NCI-H524 treated with DMSO at 0.1 percent for 48 hours (cell line): ENCODE results near the gene ITGAD.
"Not testable (repeated sequence)": the region's sequence is repeated elsewhere in the genome, so short reads cannot be mapped to it uniquely, and the experiment has no call there.

ENCODE experiments used
- DNase-seq: peaks from one replicate; lab custom pipeline; 2025; lab: John Stamatoyannopoulos, UW

ITGAD gene

DNA sequence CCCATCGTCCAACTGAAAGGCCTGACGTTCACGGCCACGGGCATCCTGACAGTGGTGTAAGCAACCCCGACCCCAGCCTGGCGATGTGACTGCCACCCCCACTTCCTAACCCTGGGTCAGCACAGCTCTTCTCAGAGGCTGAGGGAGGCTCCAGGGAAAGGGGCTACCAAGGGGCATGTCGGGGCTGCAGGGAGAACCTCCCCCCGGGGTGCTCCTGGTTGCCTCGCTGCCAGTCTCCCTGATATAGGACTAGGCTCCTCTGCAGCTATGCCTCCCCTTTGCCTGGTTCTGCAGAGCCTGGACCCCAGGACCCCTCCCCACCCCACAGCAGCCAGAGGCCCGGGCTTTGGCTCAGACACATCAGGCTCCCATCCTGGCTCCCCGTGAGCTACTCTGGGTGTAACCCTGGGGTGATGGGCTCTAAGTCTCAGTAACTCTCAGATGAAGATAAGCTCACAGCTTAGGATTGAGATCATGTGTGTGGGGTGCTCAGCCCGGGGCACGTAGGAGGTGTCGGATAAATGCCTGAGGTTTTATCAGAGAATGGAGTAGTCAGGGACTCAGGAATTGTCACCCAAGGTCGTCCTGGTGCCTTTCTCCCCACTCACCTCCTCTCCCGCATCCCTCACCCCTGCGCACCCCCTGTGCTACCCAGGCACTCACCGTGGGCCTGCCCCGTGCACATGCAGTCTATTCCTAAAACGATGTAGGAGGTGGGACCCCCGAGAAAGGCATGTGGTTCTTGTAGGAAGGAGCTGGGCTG lies 10.6 kb downstream of the ITGAD start:
- no peak for DNase-seq

- DNase-seq, result no peak
Measured at GRCh38 chr16:31404353-31405064, 11.4 kb downstream of the ITGAD start.

DNA sequence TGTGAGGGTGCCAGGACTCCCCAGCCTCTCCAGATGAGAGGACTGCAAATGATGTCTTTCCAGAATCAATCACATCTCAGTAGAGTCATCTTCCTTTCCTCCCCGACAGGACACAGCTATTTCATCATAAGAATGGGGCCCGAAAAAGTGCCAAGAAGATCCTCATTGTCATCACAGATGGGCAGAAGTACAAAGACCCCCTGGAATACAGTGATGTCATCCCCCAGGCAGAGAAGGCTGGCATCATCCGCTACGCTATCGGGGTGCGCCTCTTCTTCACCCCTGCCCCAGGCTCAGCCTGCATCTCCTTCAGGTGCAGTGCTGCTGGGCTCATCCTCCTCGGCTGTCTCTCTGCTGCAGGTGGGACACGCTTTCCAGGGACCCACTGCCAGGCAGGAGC lies 14.3 kb downstream of the ITGAD start:
- no peak for DNase-seq

DNA sequence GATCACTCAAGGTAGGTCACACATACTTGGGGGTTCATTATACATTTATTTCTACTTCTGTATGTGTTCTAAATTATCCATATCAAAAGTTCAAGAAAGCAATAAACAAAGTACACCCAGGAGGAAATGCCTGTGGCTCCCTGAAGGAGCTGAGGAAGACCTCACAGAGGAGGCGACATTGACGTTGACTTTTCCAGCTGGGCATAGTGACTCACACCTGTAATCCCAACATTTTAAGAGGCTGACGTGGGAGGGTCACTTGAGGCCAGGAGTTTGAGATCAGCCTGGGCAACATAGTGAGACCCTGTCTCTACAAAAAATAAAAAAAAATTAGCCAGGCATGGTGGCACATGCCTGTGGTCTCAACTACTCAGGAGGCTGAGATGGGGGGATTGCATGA lies 16.3 kb downstream of the ITGAD start:
- DNase-seq, result no peak

- DNase-seq, result no peak
Measured at GRCh38 chr16:31410082-31410481, 16.9 kb downstream of the ITGAD start.

- DNase-seq, result no peak
Measured at GRCh38 chr16:31411024-31411844, 18.1 kb downstream of the ITGAD start.

- DNase-seq, result no peak
Measured at GRCh38 chr16:31412750-31413149, 19.6 kb downstream of the ITGAD start.

DNA sequence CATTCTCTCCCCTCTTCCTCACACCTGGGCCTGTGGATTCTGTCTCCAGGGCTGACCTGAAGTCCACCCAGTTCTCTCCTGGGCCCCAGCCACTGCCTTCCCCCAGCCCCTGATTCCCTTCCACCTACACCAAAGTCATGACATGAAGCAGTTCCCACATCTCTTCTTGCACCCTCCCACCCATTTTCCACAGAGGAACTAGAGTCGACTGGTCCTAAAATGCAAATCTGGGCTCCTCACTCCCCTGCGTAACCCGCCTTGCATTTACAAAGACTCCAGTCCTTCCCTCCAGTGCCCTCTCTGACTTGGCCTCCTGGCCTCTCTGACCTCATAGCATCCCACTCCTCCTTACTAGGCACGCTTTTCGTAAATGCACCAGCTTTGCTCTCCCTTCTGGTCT lies 20.2 kb downstream of the ITGAD start:
- no peak for DNase-seq

- DNase-seq, result no peak
Measured at GRCh38 chr16:31413943-31414342, 20.8 kb downstream of the ITGAD start.

DNA sequence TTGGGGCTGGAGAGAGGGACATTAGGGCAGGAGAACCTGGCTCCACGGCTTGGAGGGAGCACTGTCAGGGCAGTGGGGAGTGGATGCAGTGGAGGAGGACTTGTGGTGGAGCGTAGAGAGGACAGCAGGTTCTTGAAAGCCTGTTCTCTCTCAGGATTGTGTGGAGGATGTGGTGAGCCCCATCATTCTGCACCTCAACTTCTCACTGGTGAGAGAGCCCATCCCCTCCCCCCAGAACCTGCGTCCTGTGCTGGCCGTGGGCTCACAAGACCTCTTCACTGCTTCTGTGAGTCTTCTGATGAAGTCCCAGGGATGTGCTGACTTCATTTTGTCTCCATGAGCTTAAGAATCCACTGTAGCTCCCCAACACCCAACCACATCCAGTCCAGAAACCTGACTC lies 21.6 kb downstream of the ITGAD start:
- DNase-seq, result no peak

GRCh38 chr16:31416371-31416770 lies 23.2 kb downstream of the ITGAD start:
- no peak for DNase-seq

DNA sequence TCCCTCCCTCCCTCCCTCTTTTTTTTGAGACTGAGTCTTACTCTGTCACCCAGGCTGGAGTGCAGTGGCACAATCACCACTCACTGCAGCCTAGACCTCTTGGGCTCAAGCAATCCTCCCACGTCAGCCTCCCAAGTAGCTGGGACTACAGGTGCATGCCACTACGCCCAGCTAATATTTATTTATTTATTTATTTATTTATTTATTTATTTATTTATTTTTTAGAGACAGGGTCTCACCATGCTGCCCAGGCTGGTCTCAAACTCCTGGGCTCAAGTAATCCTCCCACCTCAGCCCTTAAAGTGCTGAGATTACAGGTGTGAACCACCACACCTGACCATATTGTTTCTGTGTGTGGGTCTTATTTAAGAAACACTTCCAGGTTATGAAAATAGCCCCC lies 23.9 kb downstream of the ITGAD start:
- not testable (repeated sequence) for DNase-seq

DNA sequence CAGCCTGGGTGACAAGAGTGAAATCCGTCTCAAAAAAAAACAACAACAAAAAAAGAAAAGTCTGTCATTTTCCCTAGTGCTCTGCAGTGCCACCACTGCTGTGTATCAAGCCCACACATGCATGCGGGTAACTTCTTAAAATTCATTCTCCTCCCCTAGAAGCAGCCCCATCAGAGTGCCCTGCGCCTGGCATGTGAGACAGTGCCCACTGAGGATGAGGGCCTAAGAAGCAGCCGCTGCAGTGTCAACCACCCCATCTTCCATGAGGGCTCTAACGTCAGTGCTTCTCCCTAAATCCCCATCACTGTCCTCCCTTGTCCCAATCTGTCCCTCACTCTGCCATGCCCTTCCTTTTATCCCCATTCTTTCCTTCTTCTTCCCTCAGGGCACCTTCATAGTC lies 24.8 kb downstream of the ITGAD start:
- no peak for DNase-seq

GRCh38 chr16:31420037-31420436 lies 26.9 kb downstream of the ITGAD start:
- DNase-seq, result no peak

DNA sequence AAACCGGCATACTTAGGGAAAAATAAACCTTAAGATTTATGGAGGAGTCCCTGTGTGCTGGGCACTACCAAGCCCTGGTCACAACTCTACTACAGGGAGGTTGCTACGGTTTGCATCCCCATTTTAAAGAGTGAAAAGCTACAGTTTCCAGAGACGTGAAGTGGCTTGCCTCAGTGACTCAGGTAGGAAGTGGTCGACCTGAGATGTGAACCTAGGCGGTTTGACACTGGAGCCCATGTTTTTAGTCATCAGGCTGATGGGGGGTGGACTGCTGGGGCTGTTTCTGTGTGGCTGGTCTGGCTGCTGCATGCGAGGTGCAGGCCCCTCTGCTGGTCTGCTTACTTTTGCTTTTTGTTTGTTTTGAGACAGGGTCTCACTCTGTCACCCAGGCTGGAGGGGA lies 28.5 kb downstream of the ITGAD start:
- DNase-seq, result no peak

- DNase-seq, result no peak
Measured at GRCh38 chr16:31423241-31423640, 30.1 kb downstream of the ITGAD start.

GRCh38 chr16:31423801-31424200 lies 30.7 kb downstream of the ITGAD start:
- no peak for DNase-seq

DNA sequence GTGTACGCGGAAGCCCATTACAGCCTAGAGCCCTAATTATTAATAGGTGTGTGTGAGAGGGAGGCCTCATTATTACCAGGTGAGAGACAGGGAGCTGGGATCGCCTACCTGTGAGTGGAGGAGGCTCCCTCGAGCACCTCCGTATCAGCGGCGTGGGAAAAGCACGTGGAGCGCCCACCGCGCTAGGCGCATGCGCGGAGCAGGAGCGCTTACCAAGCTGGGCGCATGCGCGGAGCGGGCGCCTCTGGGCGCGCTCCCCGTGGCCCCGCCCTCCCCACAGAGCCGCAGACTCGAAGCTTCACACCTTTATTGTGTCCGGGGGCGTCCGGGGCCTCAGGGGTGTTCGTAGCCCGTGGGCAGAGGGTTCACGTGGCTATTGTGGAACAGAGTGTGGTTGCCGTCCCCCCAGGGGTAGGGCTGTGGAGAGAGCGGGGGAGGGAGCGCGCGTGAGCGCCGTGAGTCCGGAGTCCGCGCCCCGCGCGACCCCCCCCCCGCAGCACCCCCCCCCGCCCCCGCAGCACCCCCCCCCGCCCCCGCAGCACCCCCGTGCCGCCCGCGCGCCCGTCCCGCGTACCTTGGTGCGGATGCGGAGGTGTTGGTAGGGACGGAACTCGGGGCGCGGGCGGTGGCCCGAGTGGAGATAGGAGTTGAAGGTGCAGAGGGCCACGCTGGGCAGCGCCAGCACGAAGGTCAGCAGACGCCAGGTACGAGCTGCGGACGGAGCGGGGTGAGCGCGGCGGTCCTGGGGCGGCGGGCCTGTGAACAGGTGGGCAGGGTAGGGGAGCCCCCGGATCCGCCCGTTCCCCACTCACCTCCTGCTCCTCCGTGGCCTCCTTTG lies 34.5 kb downstream of the ITGAD start:
- DNase-seq, result no peak

DNA sequence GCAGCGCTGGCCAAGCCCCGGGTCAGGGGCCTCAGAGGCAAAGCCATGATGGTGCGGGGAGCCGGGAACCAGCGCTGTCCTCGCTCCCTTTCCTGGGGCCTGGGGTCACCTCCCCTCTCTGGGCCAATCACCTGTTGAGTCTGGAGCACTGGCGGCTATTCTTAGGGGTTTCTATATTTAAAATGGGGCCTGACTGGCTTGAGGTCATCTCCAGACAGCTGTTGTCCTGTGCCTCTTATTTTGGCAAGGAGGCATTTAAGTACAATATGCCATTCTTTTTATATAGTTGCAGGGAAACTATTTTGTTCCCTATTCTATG lies 35.1 kb downstream of the ITGAD start, which contains the start of gene COX6A2:
Gene COX6A2, minus strand, starts transcription at position 82 of the 319 bp plus-strand sequence. Its CDS starts 35 bp downstream, at position 47.
- no peak for DNase-seq

- no peak for DNase-seq
Measured at GRCh38 chr16:31428638-31429247, 35.6 kb downstream of the ITGAD start.

DNA sequence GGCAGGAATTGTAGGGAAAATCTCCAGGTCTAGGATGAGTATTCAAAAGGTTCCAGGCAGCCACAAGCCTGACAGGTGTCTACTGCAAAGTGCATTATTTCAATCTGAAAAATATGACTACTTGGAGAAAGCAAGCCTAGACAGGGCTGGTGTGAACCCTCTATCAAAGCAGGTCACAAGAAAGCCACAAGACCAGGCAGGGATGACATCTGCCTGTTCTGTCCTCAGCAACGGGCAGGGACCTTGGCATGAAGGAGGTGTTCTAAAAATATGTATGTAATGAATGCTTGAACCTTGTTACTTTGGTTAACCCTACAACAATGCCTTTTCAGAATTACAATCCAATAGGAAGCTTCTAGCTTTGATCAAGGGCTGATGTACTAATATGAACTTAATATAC lies 36.2 kb downstream of the ITGAD start:
- no peak for DNase-seq

DNA sequence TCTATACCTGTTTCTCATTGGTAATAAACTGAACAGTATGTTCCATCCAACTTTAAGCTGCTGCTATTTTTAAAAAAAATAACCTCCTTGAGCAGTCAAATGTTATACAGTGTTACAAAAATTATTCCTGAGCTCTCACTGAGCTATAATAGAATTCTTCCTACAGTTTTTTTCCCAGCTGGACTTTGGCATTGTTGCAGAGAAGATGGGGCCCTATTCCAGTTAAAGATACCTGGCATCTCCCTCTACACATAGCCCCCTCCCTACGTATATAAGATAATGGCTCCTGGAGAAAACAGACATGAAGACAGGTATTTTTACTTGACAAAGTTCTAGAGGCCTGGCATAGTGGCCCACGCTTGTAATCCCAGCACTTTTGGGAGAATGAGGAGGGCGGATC lies 36.7 kb downstream of the ITGAD start:
- DNase-seq, result no peak
